ENCODE results near the gene FSCN2. TPM values are rescaled to one million over a fixed set of nuclear protein-coding genes. Genes with fewer than 3 reads are reported as not detected.

The FSCN2 gene
- total and polyA plus RNA-seq, 7 donors = 0.08 to 0.71 (median 0.11) TPM; not detected in 1

GRCh38 chr17:81491181-81491581 lies 37.0 kb upstream of the FSCN2 start:
- H3K27me3 ChIP-seq (ENCODE audit: insufficient read depth in 3 of 3, low read length in 2 of 3) = no peaks in the 10 kb centered on the region
- WGBS, 3 donors = 29 to 46% (median 44%) methylated on average over 4 to 5 of the region's 5 CpGs
- no peak for TF ChIP-seq CTCF (IDR thresholded peaks at IDR 0.05)

GRCh38 chr17:81491761-81492160 lies 36.4 kb upstream of the FSCN2 start:
- ATAC-seq = no peak
- 10 to 17% (median 15%) methylated on average over 5 of the region's 5 CpGs for WGBS, 3 donors
- TF ChIP-seq CTCF (IDR thresholded peaks at IDR 0.05) = no peak
- no peaks in the 10 kb centered on the region for H3K9me3 ChIP-seq
- H3K36me3 ChIP-seq (ENCODE audit: insufficient read depth in 1 of 2, low read depth in 1 of 2) = no peaks in the 10 kb centered on the region
- DNase-seq = no peak
- intact Hi-C loops (cut with DNase I) = no loop called here
- peaks cover 4% of the 10 kb centered on the region for H3K4me1 ChIP-seq
- H3K27ac ChIP-seq = no peak overlapping the region
- H3K4me3 ChIP-seq = no peak overlapping the region
- no peaks in the 10 kb centered on the region for H3K27me3 ChIP-seq (ENCODE audit: insufficient read depth in 3 of 3, low read length in 2 of 3)

More at GRCh38 chr17:81491181-81491581, 37.0 kb upstream of the FSCN2 start:
- Histone ChIP-seq H3K36me3 (ENCODE audit: insufficient read depth in 1 of 2, low read depth in 1 of 2) (no peaks in the 10 kb centered on the region), H3K4me1 (peaks cover 4% of the 10 kb centered on the region), H3K9me3 (no peaks in the 10 kb centered on the region), H3K4me3 (no peak overlapping the region), H3K27ac (no peak overlapping the region)
- ATAC-seq (no peak), DNase-seq (no peak)
- intact Hi-C loops (cut with DNase I) = no loop called here

- no peak for TF ChIP-seq CTCF (IDR thresholded peaks at IDR 0.05)
- Histone ChIP-seq H3K4me1 (peaks cover 4% of the 10 kb centered on the region), H3K9me3 (no peaks in the 10 kb centered on the region), H3K27ac (no peak overlapping the region), H3K36me3 (ENCODE audit: insufficient read depth in 1 of 2, low read depth in 1 of 2) (no peaks in the 10 kb centered on the region), H3K27me3 (ENCODE audit: insufficient read depth in 3 of 3, low read length in 2 of 3) (no peaks in the 10 kb centered on the region), H3K4me3 (no peak overlapping the region)
- no peak for ATAC-seq
- 51 to 57% (median 53%) methylated on average over 18 of the region's 18 CpGs for WGBS, 3 donors
- DNase-seq = no peak
- intact Hi-C loops (cut with DNase I) = no loop called here
Measured at GRCh38 chr17:81492202-81492601, 36.0 kb upstream of the FSCN2 start.

GRCh38 chr17:81492706-81493105 lies 35.5 kb upstream of the FSCN2 start:
- no peak overlapping the region for H3K4me3 ChIP-seq
- WGBS, 3 donors = 89 to 91% (median 89%) methylated on average over 9 of the region's 9 CpGs
- no peaks in the 10 kb centered on the region for H3K27me3 ChIP-seq (ENCODE audit: insufficient read depth in 3 of 3, low read length in 2 of 3)
- H3K27ac ChIP-seq = no peak overlapping the region
- intact Hi-C loops (cut with DNase I) = no loop called here
- ATAC-seq (no peak), DNase-seq (no peak)
- no peak for TF ChIP-seq CTCF (IDR thresholded peaks at IDR 0.05)
- H3K36me3 ChIP-seq (ENCODE audit: insufficient read depth in 1 of 2, low read depth in 1 of 2) = no peaks in the 10 kb centered on the region
- H3K4me1 ChIP-seq = no peaks in the 10 kb centered on the region
- no peaks in the 10 kb centered on the region for H3K9me3 ChIP-seq
